Endometrium (tissue), 2 donors: ENCODE results near the gene SLC52A1.

Experiments
- FAIRE-seq: peaks from 2 replicates; lab custom pipeline; 2012; peaks lifted over from hg19 to GRCh38; lab: Jason Lieb, UNC
- donor health status: control.
- donor health status: control.

The SLC52A1 gene

GRCh38 chr17:4987767-4988567, 47.3 kb downstream of the SLC52A1 start:
- no peak for FAIRE-seq

GRCh38 chr17:4986951-4987766, 48.1 kb downstream of the SLC52A1 start, which contains the start of gene CAMTA2:
TSS of gene CAMTA2 (minus strand) at chr17:4987675. CDS start at chr17:4986222, 1,453 bp downstream.
- no peak for FAIRE-seq

GRCh38 chr17:4986403-4986802, 48.8 kb downstream of the SLC52A1 start:
- no peak for FAIRE-seq
